Measurements from ENCODE around the gene ARL14EP. TPM values are rescaled to one million over a fixed set of nuclear protein-coding genes. Genes with fewer than 3 reads are reported as not detected.

Gene ARL14EP
- total RNA-seq, 1 donor from 2014 or later = 25.1 TPM

- DNase-seq (ENCODE audit: low read depth, low spot score) = no peak
- Mint-ChIP-seq H3K4me1 (no peaks in the 10 kb centered on the region), H3K27ac (ENCODE audit: unreplicated experiment) (no peak overlapping the region)
Measured at GRCh38 chr11:30316237-30316636, 6.7 kb upstream of the ARL14EP start.

GRCh38 chr11:30317030-30317429 lies 5.9 kb upstream of the ARL14EP start:
- DNase-seq (ENCODE audit: low read depth, low spot score) = no peak
- no peak for TF ChIP-seq CTCF (conservative IDR thresholded peaks at IDR 0.05)
- H3K27ac Mint-ChIP-seq (ENCODE audit: unreplicated experiment) = no peak overlapping the region
- no peaks in the 10 kb centered on the region for H3K36me3 Mint-ChIP-seq (ENCODE audit: low read depth)
- H3K4me1 Mint-ChIP-seq = no peaks in the 10 kb centered on the region
- H3K27me3 Mint-ChIP-seq (ENCODE audit: low read depth) = peaks cover 48% of the 10 kb centered on the region
- H3K4me3 Mint-ChIP-seq = no peak overlapping the region
- H3K9me3 Mint-ChIP-seq = no peaks in the 10 kb centered on the region

More at GRCh38 chr11:30316237-30316636, 6.7 kb upstream of the ARL14EP start:
- H3K4me3 Mint-ChIP-seq = no peak overlapping the region
- no peak for TF ChIP-seq CTCF (conservative IDR thresholded peaks at IDR 0.05)
- H3K27me3 Mint-ChIP-seq (ENCODE audit: low read depth) = peaks cover 44% of the 10 kb centered on the region
- H3K36me3 Mint-ChIP-seq (ENCODE audit: low read depth) = no peaks in the 10 kb centered on the region
- H3K9me3 Mint-ChIP-seq = peaks cover 1% of the 10 kb centered on the region

GRCh38 chr11:30321321-30321720 lies 1.6 kb upstream of the ARL14EP start:
- Mint-ChIP-seq H3K4me3 (peak overlapping the region; percentile 23), H3K27me3 (ENCODE audit: low read depth) (peaks cover 44% of the 10 kb centered on the region), H3K27ac (ENCODE audit: unreplicated experiment) (no peak overlapping the region), H3K4me1 (peaks cover 34% of the 10 kb centered on the region), H3K36me3 (ENCODE audit: low read depth) (no peaks in the 10 kb centered on the region), H3K9me3 (no peaks in the 10 kb centered on the region)
- TF ChIP-seq CTCF (conservative IDR thresholded peaks at IDR 0.05) = no peak
- DNase-seq (ENCODE audit: low read depth, low spot score) = no peak

GRCh38 chr11:30322191-30322590 lies 713 bp upstream of the ARL14EP start:
- Mint-ChIP-seq H3K27ac (ENCODE audit: unreplicated experiment) (peak overlapping the region; percentile 97), H3K36me3 (ENCODE audit: low read depth) (no peaks in the 10 kb centered on the region), H3K4me1 (peaks cover 35% of the 10 kb centered on the region), H3K4me3 (peak overlapping the region; percentile 95), H3K27me3 (ENCODE audit: low read depth) (peaks cover 39% of the 10 kb centered on the region), H3K9me3 (no peaks in the 10 kb centered on the region)
- TF ChIP-seq CTCF (conservative IDR thresholded peaks at IDR 0.05) = no peak
- no peak for DNase-seq (ENCODE audit: low read depth, low spot score)

GRCh38 chr11:30326114-30326778 lies 3.3 kb downstream of the ARL14EP start:
- Mint-ChIP-seq H3K4me3 (no peak overlapping the region), H3K27me3 (ENCODE audit: low read depth) (peaks cover 8% of the 10 kb centered on the region), H3K9me3 (no peaks in the 10 kb centered on the region), H3K36me3 (ENCODE audit: low read depth) (no peaks in the 10 kb centered on the region), H3K4me1 (peaks cover 40% of the 10 kb centered on the region), H3K27ac (ENCODE audit: unreplicated experiment) (no peak overlapping the region)
- DNase-seq (ENCODE audit: low read depth, low spot score) = no peak
- no peak for TF ChIP-seq CTCF (conservative IDR thresholded peaks at IDR 0.05)
